Glutamatergic neuron (in vitro differentiated cells): Measurements from ENCODE around the gene SMARCA2. TPM values are rescaled to one million over a fixed set of nuclear protein-coding genes. Genes with fewer than 3 reads are reported as not detected.

Experiments used
- DNase-seq: peaks from one replicate; pipeline ENCODE4 v3.0.0; 2022
- H3K27ac Mint-ChIP-seq: one replicate; pipeline ENCODE4 v1.8.0; 2020; ENCODE audit warnings: mild to moderate bottlenecking, mixed read lengths, inconsistent platforms; ENCODE audit not compliant: unreplicated experiment
- H3K27me3 Mint-ChIP-seq: one replicate; pipeline ENCODE4 v1.8.0; 2020; ENCODE audit warnings: mild to moderate bottlenecking, moderate library complexity, mixed read lengths, inconsistent platforms; ENCODE audit not compliant: unreplicated experiment
- H3K36me3 Mint-ChIP-seq: one replicate; pipeline ENCODE4 v1.8.0; 2020; ENCODE audit warnings: mild to moderate bottlenecking, mixed read lengths, inconsistent platforms; ENCODE audit not compliant: unreplicated experiment
- H3K4me1 Mint-ChIP-seq: one replicate; pipeline ENCODE4 v1.8.0; 2020; ENCODE audit warnings: mild to moderate bottlenecking, low read depth, mixed read lengths, inconsistent platforms; ENCODE audit not compliant: unreplicated experiment
- H3K4me3 Mint-ChIP-seq: one replicate; pipeline ENCODE4 v1.8.0; 2020; ENCODE audit warnings: mild to moderate bottlenecking, mixed read lengths, inconsistent platforms; ENCODE audit not compliant: unreplicated experiment
- H3K9me3 Mint-ChIP-seq: one replicate; pipeline ENCODE4 v1.8.0; 2020; ENCODE audit warnings: mild to moderate bottlenecking, moderate library complexity, mixed read lengths, inconsistent platforms; ENCODE audit not compliant: unreplicated experiment
- total RNA-seq: library from RNA; stranded (reverse); fragmentation: NEBNext Ultra II Directional; extraction: Animal tissue kit (Norgen Biotek cat#: 25700); gene quantifications from one replicate; pipeline ENCODE4 v1.2.1, GENCODE V29; 2021; ENCODE audit not compliant: unreplicated experiment
- TF ChIP-seq, protein P1 (sequence below): fragments of 200-600 bp; sonication (generic); IDR thresholded peaks from one replicate; pipeline ENCODE4 v1.5.0; 2021; ENCODE audit not compliant: partially characterized antibody, unreplicated experiment

The SMARCA2 gene
- total RNA-seq, 1 donor from 2014 or later: 14.5 TPM

DNA sequence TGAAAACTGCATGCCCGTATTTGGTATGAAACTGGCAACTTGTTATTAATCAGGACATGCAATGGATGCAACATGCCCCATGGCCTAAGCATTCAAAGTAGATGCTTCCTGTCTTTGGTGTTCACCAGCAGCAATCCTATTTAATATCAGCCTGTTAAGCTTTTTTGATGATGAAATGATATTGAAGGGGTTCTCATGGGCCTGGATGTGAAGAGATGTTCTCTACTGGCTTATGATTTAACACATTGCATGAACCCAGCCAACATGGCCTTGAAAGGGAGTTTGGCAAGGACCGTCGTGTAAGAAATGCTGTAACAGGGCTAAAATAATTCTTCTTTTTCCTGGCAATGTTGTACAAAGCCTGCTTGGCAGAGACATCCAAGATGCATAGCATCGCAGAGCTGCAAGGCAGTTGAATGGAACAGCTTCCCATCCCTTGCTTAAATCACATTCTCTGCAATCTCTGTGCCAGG is 111.2 kb downstream of the SMARCA2 start:
- Mint-ChIP-seq H3K4me3 (no peak overlapping the region), H3K27ac (no peak overlapping the region), H3K27me3 (no peaks in the 10 kb centered on the region), H3K36me3 (no peaks in the 10 kb centered on the region), H3K4me1 (no peaks in the 10 kb centered on the region), H3K9me3 (no peaks in the 10 kb centered on the region)
- TF ChIP-seq, protein P1, sequence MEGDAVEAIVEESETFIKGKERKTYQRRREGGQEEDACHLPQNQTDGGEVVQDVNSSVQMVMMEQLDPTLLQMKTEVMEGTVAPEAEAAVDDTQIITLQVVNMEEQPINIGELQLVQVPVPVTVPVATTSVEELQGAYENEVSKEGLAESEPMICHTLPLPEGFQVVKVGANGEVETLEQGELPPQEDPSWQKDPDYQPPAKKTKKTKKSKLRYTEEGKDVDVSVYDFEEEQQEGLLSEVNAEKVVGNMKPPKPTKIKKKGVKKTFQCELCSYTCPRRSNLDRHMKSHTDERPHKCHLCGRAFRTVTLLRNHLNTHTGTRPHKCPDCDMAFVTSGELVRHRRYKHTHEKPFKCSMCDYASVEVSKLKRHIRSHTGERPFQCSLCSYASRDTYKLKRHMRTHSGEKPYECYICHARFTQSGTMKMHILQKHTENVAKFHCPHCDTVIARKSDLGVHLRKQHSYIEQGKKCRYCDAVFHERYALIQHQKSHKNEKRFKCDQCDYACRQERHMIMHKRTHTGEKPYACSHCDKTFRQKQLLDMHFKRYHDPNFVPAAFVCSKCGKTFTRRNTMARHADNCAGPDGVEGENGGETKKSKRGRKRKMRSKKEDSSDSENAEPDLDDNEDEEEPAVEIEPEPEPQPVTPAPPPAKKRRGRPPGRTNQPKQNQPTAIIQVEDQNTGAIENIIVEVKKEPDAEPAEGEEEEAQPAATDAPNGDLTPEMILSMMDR: no peak
- DNase-seq: no peak

DNA sequence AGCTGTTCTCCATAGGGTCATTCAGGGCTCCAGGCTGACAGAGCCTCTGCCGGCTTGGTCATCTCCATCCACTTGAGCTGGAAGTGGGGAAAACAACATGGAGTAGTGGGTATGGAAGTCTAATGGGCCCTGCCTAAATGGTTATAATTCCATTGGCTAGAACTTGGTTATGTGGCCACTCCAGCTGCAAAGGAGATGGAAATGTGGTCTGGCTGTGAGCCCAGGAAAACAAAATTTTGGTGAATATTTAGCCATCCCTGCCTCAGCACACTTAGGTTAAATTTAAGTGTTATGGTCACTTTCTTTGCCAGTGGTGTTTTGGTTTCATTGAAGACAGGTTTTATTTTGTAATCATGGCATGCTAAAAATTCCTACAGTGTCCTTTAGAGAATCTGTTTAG is 112.3 kb downstream of the SMARCA2 start:
- Mint-ChIP-seq H3K27me3 (no peaks in the 10 kb centered on the region), H3K4me3 (no peak overlapping the region), H3K36me3 (no peaks in the 10 kb centered on the region), H3K4me1 (no peaks in the 10 kb centered on the region), H3K27ac (no peak overlapping the region), H3K9me3 (no peaks in the 10 kb centered on the region)
- DNase-seq: no peak
- TF ChIP-seq, protein P1: no peak

DNA sequence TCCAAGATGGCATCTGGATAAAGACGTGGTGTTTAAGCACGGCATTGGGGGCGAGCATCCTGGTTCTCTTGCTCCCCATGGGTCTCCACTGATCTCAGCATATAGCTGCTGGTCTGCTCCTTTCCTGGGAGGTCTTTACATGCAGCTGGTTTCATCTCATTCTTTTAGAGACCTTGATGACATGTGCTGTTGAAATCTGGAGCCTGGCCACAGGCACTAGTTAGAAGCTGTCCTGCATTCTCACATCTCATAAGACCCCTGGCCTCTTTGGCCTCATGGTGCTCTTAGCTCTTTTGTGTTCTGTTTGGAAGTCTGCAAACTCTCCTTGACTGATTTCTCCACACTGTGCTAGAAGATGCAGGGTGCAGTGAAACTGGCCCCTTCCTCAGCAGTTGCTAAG is 113.0 kb downstream of the SMARCA2 start:
- no peaks in the 10 kb centered on the region for H3K4me1 Mint-ChIP-seq
- H3K27ac Mint-ChIP-seq: no peak overlapping the region
- TF ChIP-seq, protein P1: no peak

DNA sequence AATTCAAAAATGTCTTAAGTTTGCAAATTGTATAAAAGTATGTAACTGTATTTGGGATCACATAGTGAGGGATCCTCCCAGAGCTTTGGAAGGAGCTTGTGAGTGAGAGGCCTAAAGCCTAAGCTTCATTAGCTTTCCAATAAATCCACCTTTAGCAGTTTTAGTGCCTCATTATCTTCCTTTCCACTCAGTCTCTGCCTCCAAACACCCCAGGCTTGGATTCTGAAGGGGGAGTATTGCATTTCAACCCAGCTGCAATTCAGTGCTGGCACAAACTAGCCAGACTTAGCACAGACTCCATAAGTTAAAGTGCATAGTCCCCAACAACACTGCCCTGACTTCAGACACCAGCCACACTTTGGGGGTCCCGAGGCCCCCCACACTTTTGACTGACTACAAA is 113.5 kb downstream of the SMARCA2 start:
- no peak overlapping the region for H3K4me3 Mint-ChIP-seq
- no peaks in the 10 kb centered on the region for H3K4me1 Mint-ChIP-seq
- TF ChIP-seq, protein P1: no peak
- H3K9me3 Mint-ChIP-seq: no peaks in the 10 kb centered on the region
- no peak for DNase-seq
- no peak overlapping the region for H3K27ac Mint-ChIP-seq
- no peaks in the 10 kb centered on the region for H3K36me3 Mint-ChIP-seq
- no peaks in the 10 kb centered on the region for H3K27me3 Mint-ChIP-seq

More for the DNA sequence above, 113.0 kb downstream of the SMARCA2 start:
- Mint-ChIP-seq H3K36me3 (no peaks in the 10 kb centered on the region), H3K4me3 (no peak overlapping the region), H3K9me3 (no peaks in the 10 kb centered on the region), H3K27me3 (no peaks in the 10 kb centered on the region)
- DNase-seq: no peak

DNA sequence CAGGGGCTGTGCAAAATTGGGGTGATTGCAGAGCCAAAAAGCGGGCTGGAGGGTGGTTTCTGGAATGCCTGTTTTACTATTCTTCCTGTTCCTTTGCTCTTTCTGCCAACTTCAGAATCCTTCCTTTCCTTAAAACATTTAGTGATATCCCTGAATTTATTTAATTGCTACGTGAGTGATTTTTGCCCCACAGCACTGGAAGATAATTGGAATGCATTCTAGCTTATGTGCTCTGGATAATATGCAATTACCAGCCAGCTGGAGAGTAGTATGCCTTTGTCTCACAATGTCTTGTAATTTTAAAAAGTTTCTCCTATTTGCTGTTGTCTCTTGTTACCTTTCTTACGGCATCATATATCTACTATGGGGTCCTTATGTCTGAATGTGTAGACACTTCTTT is 115.8 kb downstream of the SMARCA2 start:
- Mint-ChIP-seq H3K27me3 (no peaks in the 10 kb centered on the region), H3K36me3 (no peaks in the 10 kb centered on the region), H3K4me1 (no peaks in the 10 kb centered on the region), H3K27ac (no peak overlapping the region), H3K9me3 (peaks cover 1% of the 10 kb centered on the region), H3K4me3 (no peak overlapping the region)
- TF ChIP-seq, protein P1: no peak
- no peak for DNase-seq
